IMR-90 (cell line): ENCODE data around the gene CERS6. TPM values are rescaled to one million over a fixed set of nuclear protein-coding genes. Genes with fewer than 3 reads are reported as not detected.

ENCODE experiments used
- ATAC-seq: fragments of 200-7000 bp; cut with Tn5 transposase; 2 replicates; pipeline ENCODE4 v1.9.1; 2020; ENCODE audit warnings: low read depth, mild to moderate bottlenecking, moderate library complexity
- BruUV-seq: library from RNA; stranded (reverse); fragments of 400-500 nt; replicated peaks from 2 replicates; lab custom pipeline; 2021; lab: Mats Ljungman, UMichigan
- CTCF ChIA-PET: fragments of 300-600 bp; formaldehyde crosslinking; extraction: SDS; loops from one replicate; lab custom pipeline; 2021; ENCODE audit warnings: antibody characterized with exemption; lab: Yijun Ruan, JAX
- POLR2A ChIA-PET: fragments of 300-600 bp; sonication (Branson Sonifier 250); formaldehyde crosslinking; loops from one replicate; lab custom pipeline; 2022; ENCODE audit warnings: antibody characterized with exemption; ENCODE audit not compliant: unreplicated experiment; lab: Charles Lee
- DNase-seq: peaks from one replicate; pipeline ENCODE4 v3.0.0; 2013
- H2AFZ ChIP-seq: replicated peaks from 2 replicates; pipeline ENCODE3; 2013; ENCODE audit warnings: low read length, mild to moderate bottlenecking; ENCODE audit not compliant: poor library complexity
- H2AK5ac ChIP-seq: 2 replicates; pipeline ENCODE4 v1.6.1; 2013; ENCODE audit warnings: low read depth, low read length, inconsistent platforms
- H2AK9ac ChIP-seq: replicated peaks from 2 replicates; pipeline ENCODE3; 2013; ENCODE audit warnings: mild to moderate bottlenecking, low read depth, low read length, moderate library complexity; ENCODE audit not compliant: poor library complexity
- H2BK120ac ChIP-seq: 2 replicates; pipeline ENCODE4 v1.6.1; 2013; ENCODE audit warnings: low read depth, low read length, inconsistent platforms
- H2BK15ac ChIP-seq: 3 replicates; pipeline ENCODE4 v1.6.1; 2013; ENCODE audit warnings: low read depth, low read length, inconsistent platforms
- H2BK20ac ChIP-seq: 2 replicates; pipeline ENCODE4 v1.6.1; 2013; ENCODE audit warnings: low read depth, mild to moderate bottlenecking, inconsistent platforms, low read length, moderate library complexity
- H2BK5ac ChIP-seq: 2 replicates; pipeline ENCODE4 v1.6.1; 2013; ENCODE audit warnings: mild to moderate bottlenecking, low read depth, low read length, inconsistent platforms; ENCODE audit not compliant: poor library complexity, severe bottlenecking
- H3K14ac ChIP-seq: replicated peaks from 2 replicates; pipeline ENCODE4 v1.6.1; 2013; ENCODE audit warnings: low read depth, low read length, inconsistent platforms
- H3K18ac ChIP-seq: 2 replicates; pipeline ENCODE4 v1.6.1; 2013; ENCODE audit warnings: low read depth, low read length, control low read depth
- H3K23ac ChIP-seq: 2 replicates; pipeline ENCODE4 v1.6.1; 2013; ENCODE audit warnings: low read depth, low read length, inconsistent platforms
- H3K27ac ChIP-seq: 2 replicates; pipeline ENCODE4 v1.5.1; 2013; ENCODE audit warnings: mild to moderate bottlenecking, control low read depth, low read length; ENCODE audit not compliant: insufficient read depth
- H3K27me3 ChIP-seq: 2 replicates; pipeline ENCODE4 v1.6.1; 2013; ENCODE audit warnings: low read length; ENCODE audit not compliant: control insufficient read depth, insufficient read depth
- H3K36me3 ChIP-seq: 2 replicates; pipeline ENCODE4 v1.6.1; 2013; ENCODE audit warnings: low read length, mixed read lengths; ENCODE audit not compliant: control insufficient read depth, insufficient read depth
- H3K4ac ChIP-seq: 2 replicates; pipeline ENCODE4 v1.6.1; 2013; ENCODE audit warnings: low read depth, low read length, inconsistent platforms
- H3K4me1 ChIP-seq: 2 replicates; pipeline ENCODE4 v1.6.1; 2013; ENCODE audit warnings: low read length, mixed read lengths; ENCODE audit not compliant: control insufficient read depth, insufficient read depth
- H3K4me2 ChIP-seq: 2 replicates; pipeline ENCODE4 v1.6.1; 2013; ENCODE audit warnings: low read depth, mild to moderate bottlenecking, control low read depth, low read length, moderate library complexity
- H3K4me3 ChIP-seq: 2 replicates; pipeline ENCODE4 v1.5.1; 2013; ENCODE audit warnings: low read depth, mild to moderate bottlenecking, control low read depth, low read length, moderate library complexity; ENCODE audit not compliant: insufficient read depth
- H3K56ac ChIP-seq: 2 replicates; pipeline ENCODE4 v1.6.1; 2013; ENCODE audit warnings: low read length, inconsistent platforms; ENCODE audit not compliant: insufficient read depth; ENCODE audit errors: extremely low read depth
- H3K79me1 ChIP-seq, 2 experiments: 2 replicates each; pipeline ENCODE4 v1.6.1; 2013; ENCODE audit warnings: low read length in 2 of 2, inconsistent platforms in 1 of 2, low read depth in 1 of 2
- H3K9ac ChIP-seq: 2 replicates; pipeline ENCODE4 v1.6.1; 2013; ENCODE audit warnings: low read depth, low read length, control low read depth
- H3K9me1 ChIP-seq: 2 replicates; pipeline ENCODE4 v1.6.1; 2013; ENCODE audit warnings: low read length, inconsistent platforms; ENCODE audit not compliant: insufficient read depth
- H3K9me3 ChIP-seq: 2 replicates; pipeline ENCODE4 v1.6.1; 2013; ENCODE audit warnings: low read length; ENCODE audit not compliant: control insufficient read depth, insufficient read depth
- H4K20me1 ChIP-seq: 2 replicates; pipeline ENCODE4 v1.6.1; 2013; ENCODE audit warnings: low read length, inconsistent platforms; ENCODE audit not compliant: insufficient read depth
- H4K5ac ChIP-seq: 2 replicates; pipeline ENCODE4 v1.6.1; 2013; ENCODE audit warnings: mild to moderate bottlenecking, low read depth, low read length, control low read depth
- H4K8ac ChIP-seq, 2 experiments: 2 replicates each; pipeline ENCODE4 v1.6.1; 2013; ENCODE audit warnings: low read depth in 2 of 2, low read length in 2 of 2, control low read depth in 1 of 2, inconsistent platforms in 1 of 2
- H4K91ac ChIP-seq: 2 replicates; pipeline ENCODE4 v1.6.1; 2013; ENCODE audit warnings: low read depth, low read length, inconsistent platforms; ENCODE audit not compliant: insufficient read depth
- ELK1 ChIP-seq: fragments of 150-350 bp; IDR thresholded peaks from 2 replicates; pipeline ENCODE4 v1.6.1; 2016; ENCODE audit warnings: low read depth, mild to moderate bottlenecking, low read length, moderate library complexity, borderline replicate concordance
- NFE2L2 ChIP-seq: fragments of 150-350 bp; IDR thresholded peaks from 2 replicates; pipeline ENCODE4 v1.6.1; 2016; ENCODE audit warnings: low read depth, mild to moderate bottlenecking, low read length
- RAD21 ChIP-seq: IDR thresholded peaks from 2 replicates; pipeline ENCODE4 v1.6.1; 2012; ENCODE audit warnings: low read length, improper control_type of control experiment
- RFX5 ChIP-seq: IDR thresholded peaks from 2 replicates; pipeline ENCODE4 v1.8.0; 2012; ENCODE audit warnings: low read depth, mild to moderate bottlenecking, low read length, moderate library complexity
- USF2 ChIP-seq: fragments of 150-350 bp; IDR thresholded peaks from 2 replicates; pipeline ENCODE4 v1.6.1; 2017; ENCODE audit warnings: mild to moderate bottlenecking, antibody characterized with exemption, low read length, low read depth
- WGBS, 2 experiments: methylation state at CpG; one replicate each; pipeline versions ENCODE4 v1.1.5 to v1.1.7; 2013; ENCODE audit warnings: missing lambda C conversion rate in 2 of 2; ENCODE audit not compliant: insufficient read length in 1 of 2; ENCODE audit errors: extremely low coverage in 2 of 2; 5-methylcytosine and 5-hydroxymethylcytosine counted together
- dilution Hi-C: fragments of 300-500 bp; cut with HindIII; formaldehyde crosslinking; loops from one replicate; pipeline ENCODE4 v1.14.3; 2018; ENCODE audit warnings: low sequenced_read_pairs; ENCODE audit not compliant: unreplicated experiment
- in situ Hi-C: fragments of 300-500 bp; cut with MboI; formaldehyde crosslinking; loops from 3 replicates; pipeline ENCODE4 v1.14.3; 2019; ENCODE audit warnings: low sequenced_read_pairs, inconsistent platforms, mixed read lengths
- intact Hi-C: fragments of 100-400 bp; cut with micrococcal nuclease; formaldehyde crosslinking; loops from 2 replicates; pipeline ENCODE4 v1.10.0; 2022
- polyA plus RNA-seq, 3 experiments: library from polyadenylated mRNA; depleted of rRNA; stranded (reverse); fragments of >200 nt; gene quantifications; 2 replicates each; pipeline ENCODE4 v1.2.3, GENCODE V29; 2012; ENCODE audit warnings: low replicate concordance in 1 of 3
- total RNA-seq: library from RNA; depleted of rRNA; stranded (reverse); fragments of >200 nt; gene quantifications from 2 replicates; pipeline ENCODE4 v1.2.3, GENCODE V29; 2012
- TF ChIP-seq, protein P1 (sequence below): conservative IDR thresholded peaks from 2 replicates; pipeline ENCODE4 v1.5.1; 2012; ENCODE audit warnings: mild to moderate bottlenecking, low read depth, low read length, improper control_type of control experiment

Gene CERS6
- total and polyA plus RNA-seq, 2 of the 4 experiments (the other 2 are of a cell fraction): 2.1 to 5.7 TPM

- H3K14ac ChIP-seq: no peak overlapping the region
Measured at GRCh38 chr2:168705534-168706470, 249.7 kb downstream of the CERS6 start.

More at GRCh38 chr2:168705534-168706470, 249.7 kb downstream of the CERS6 start:
- in situ Hi-C loops: loop anchor here (5.0 kb wide), 1 partner anchor 359 kb away; no protein-coding TSS in a partner anchor
- Histone ChIP-seq H3K9me1 (no peaks in the 10 kb centered on the region), H2AK9ac (no peak overlapping the region), H3K56ac (no peak overlapping the region), H4K91ac (no peak overlapping the region), H3K4me1 (no peaks in the 10 kb centered on the region), H3K9ac (no peak overlapping the region), H3K4me2 (no peak overlapping the region), H4K5ac (no peak overlapping the region), H4K8ac (no peak overlapping the region), H3K18ac (no peak overlapping the region), H2BK15ac (no peak overlapping the region), H3K9me3 (no peaks in the 10 kb centered on the region), H2BK20ac (no peak overlapping the region), H3K4me3 (no peak overlapping the region), H2AK5ac (no peak overlapping the region), H3K79me1 (no peaks in the 10 kb centered on the region), H3K4ac (no peak overlapping the region), H2BK5ac (no peak overlapping the region), H4K20me1 (no peaks in the 10 kb centered on the region), H2BK120ac (no peak overlapping the region), H3K27ac (no peak overlapping the region), H3K23ac (no peak overlapping the region), H3K27me3 (no peaks in the 10 kb centered on the region), H2AFZ (no peak overlapping the region), H3K36me3 (no peaks in the 10 kb centered on the region)
- no CpG with 5 or more reads among the region's 2 CpGs for WGBS, 2 experiments
- ATAC-seq (peak; percentile 65), DNase-seq (peak; percentile 51)
- ChIA-PET POLR2A (interaction anchor here (0.6 kb wide), 1 partner anchor 13 kb away, joined by 4 read pairs; no protein-coding TSS in a partner anchor), CTCF (interaction anchor here (0.6 to 1.3 kb wide), 10 partner anchors 9 to 586 kb away, joined by 3 to 5 read pairs (median 4); no protein-coding TSS in a partner anchor)
- BruUV-seq: no TSS peak
- dilution Hi-C loops: no loop called here
- TF ChIP-seq, protein P1, sequence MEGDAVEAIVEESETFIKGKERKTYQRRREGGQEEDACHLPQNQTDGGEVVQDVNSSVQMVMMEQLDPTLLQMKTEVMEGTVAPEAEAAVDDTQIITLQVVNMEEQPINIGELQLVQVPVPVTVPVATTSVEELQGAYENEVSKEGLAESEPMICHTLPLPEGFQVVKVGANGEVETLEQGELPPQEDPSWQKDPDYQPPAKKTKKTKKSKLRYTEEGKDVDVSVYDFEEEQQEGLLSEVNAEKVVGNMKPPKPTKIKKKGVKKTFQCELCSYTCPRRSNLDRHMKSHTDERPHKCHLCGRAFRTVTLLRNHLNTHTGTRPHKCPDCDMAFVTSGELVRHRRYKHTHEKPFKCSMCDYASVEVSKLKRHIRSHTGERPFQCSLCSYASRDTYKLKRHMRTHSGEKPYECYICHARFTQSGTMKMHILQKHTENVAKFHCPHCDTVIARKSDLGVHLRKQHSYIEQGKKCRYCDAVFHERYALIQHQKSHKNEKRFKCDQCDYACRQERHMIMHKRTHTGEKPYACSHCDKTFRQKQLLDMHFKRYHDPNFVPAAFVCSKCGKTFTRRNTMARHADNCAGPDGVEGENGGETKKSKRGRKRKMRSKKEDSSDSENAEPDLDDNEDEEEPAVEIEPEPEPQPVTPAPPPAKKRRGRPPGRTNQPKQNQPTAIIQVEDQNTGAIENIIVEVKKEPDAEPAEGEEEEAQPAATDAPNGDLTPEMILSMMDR: peak; percentile 51
- no peak for TF ChIP-seq RFX5
- TF ChIP-seq ELK1: no peak
- peak; percentile 52 for TF ChIP-seq RAD21
- TF ChIP-seq USF2: no peak
- TF ChIP-seq NFE2L2: no peak
- intact Hi-C loops: loop anchor here (1.0 to 10.0 kb wide), 2 partner anchors 360 to 571 kb away; no protein-coding TSS in a partner anchor
